GM12891 (cell line): ENCODE data around the gene ANKRD34B.

Source experiments
- POLR2A ChIP-seq: IDR thresholded peaks from 2 replicates; pipeline ENCODE4 v1.6.1; 2011; ENCODE audit warnings: low read depth, low read length, control low read depth
- POLR2AphosphoS5 ChIP-seq: IDR thresholded peaks from 2 replicates; pipeline ENCODE4 v1.6.1; 2011; ENCODE audit warnings: low read depth, low read length, control low read depth
- TAF1 ChIP-seq: IDR thresholded peaks from 2 replicates; pipeline ENCODE4 v1.6.1; 2011; ENCODE audit warnings: low read depth, low read length, control low read depth

- TF ChIP-seq POLR2A: no peak
- no peak for TF ChIP-seq TAF1
- no peak for TF ChIP-seq POLR2AphosphoS5
Observed at GRCh38 chr5:80591352-80591751, 21.3 kb upstream of the ANKRD34B start.
